ENCODE measurements around the gene MPLKIP.
"Not testable (repeated sequence)": the region's sequence is repeated elsewhere in the genome, so short reads cannot be mapped to it uniquely, and the experiment has no call there.

DNA sequence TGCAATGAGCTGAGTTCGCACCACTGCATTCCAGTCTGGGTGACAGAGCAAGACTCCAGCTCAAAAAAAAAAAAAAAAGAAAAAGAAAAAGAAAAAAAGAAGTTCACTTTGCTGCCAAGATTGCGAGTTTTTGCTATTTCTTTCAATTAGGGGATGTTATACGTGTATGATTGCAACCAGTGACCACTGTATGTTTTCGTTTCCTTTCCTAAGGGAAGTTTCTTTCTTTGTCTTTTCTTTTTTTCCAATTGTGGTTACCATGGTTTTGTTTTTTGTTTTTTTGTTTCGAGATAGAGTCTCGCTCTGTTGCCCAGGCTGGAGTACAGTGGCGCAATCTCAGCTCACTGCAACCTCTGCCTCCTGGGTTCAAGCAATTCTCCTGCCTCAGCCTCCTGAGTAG lies 16.2 kb downstream of the MPLKIP start:
- TF ChIP-seq, protein P1, sequence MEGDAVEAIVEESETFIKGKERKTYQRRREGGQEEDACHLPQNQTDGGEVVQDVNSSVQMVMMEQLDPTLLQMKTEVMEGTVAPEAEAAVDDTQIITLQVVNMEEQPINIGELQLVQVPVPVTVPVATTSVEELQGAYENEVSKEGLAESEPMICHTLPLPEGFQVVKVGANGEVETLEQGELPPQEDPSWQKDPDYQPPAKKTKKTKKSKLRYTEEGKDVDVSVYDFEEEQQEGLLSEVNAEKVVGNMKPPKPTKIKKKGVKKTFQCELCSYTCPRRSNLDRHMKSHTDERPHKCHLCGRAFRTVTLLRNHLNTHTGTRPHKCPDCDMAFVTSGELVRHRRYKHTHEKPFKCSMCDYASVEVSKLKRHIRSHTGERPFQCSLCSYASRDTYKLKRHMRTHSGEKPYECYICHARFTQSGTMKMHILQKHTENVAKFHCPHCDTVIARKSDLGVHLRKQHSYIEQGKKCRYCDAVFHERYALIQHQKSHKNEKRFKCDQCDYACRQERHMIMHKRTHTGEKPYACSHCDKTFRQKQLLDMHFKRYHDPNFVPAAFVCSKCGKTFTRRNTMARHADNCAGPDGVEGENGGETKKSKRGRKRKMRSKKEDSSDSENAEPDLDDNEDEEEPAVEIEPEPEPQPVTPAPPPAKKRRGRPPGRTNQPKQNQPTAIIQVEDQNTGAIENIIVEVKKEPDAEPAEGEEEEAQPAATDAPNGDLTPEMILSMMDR (IDR thresholded peaks at IDR 0.05), result not testable (repeated sequence)
- not testable (repeated sequence) for TF ChIP-seq POLR2A (IDR thresholded peaks at IDR 0.05; ENCODE audit: low read length); JUNB (IDR thresholded peaks at IDR 0.05); CHD2 (IDR thresholded peaks at IDR 0.05; ENCODE audit: low read length, partially characterized antibody); MYC (IDR thresholded peaks at IDR 0.05; ENCODE audit: borderline replicate concordance, low read length); ZC3H11A (IDR thresholded peaks at IDR 0.05); SMC3 (IDR thresholded peaks at IDR 0.05)
- TF ChIP-seq, protein P2, sequence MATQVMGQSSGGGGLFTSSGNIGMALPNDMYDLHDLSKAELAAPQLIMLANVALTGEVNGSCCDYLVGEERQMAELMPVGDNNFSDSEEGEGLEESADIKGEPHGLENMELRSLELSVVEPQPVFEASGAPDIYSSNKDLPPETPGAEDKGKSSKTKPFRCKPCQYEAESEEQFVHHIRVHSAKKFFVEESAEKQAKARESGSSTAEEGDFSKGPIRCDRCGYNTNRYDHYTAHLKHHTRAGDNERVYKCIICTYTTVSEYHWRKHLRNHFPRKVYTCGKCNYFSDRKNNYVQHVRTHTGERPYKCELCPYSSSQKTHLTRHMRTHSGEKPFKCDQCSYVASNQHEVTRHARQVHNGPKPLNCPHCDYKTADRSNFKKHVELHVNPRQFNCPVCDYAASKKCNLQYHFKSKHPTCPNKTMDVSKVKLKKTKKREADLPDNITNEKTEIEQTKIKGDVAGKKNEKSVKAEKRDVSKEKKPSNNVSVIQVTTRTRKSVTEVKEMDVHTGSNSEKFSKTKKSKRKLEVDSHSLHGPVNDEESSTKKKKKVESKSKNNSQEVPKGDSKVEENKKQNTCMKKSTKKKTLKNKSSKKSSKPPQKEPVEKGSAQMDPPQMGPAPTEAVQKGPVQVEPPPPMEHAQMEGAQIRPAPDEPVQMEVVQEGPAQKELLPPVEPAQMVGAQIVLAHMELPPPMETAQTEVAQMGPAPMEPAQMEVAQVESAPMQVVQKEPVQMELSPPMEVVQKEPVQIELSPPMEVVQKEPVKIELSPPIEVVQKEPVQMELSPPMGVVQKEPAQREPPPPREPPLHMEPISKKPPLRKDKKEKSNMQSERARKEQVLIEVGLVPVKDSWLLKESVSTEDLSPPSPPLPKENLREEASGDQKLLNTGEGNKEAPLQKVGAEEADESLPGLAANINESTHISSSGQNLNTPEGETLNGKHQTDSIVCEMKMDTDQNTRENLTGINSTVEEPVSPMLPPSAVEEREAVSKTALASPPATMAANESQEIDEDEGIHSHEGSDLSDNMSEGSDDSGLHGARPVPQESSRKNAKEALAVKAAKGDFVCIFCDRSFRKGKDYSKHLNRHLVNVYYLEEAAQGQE (IDR thresholded peaks at IDR 0.05), result not testable (repeated sequence)
- TF ChIP-seq, protein P3, sequence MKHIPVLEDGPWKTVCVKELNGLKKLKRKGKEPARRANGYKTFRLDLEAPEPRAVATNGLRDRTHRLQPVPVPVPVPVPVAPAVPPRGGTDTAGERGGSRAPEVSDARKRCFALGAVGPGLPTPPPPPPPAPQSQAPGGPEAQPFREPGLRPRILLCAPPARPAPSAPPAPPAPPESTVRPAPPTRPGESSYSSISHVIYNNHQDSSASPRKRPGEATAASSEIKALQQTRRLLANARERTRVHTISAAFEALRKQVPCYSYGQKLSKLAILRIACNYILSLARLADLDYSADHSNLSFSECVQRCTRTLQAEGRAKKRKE (CRISPR knock-in tag; IDR thresholded peaks at IDR 0.05; ENCODE audit: low read depth), result not testable (repeated sequence)

Data from A549 (cell line).